ENCODE results near the gene MBOAT1.

DNA sequence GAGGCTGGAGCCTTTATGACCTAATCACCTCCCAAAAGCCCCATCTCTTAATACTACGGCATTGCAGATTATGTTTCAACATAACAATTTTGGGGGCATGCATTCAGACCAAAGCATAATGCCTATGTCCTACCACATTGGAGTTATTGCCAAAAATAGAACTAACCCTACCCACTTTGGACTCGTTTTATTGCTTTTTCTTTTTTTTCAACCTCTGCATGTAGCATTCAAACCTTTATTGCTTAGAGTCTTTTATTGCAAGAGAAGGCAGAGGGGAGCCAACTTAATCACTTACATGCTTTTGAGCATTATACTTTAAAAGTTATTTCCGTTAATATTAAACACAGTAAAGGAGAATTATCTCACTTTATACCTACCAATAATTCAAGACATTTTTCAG, 8.1 kb upstream of the MBOAT1 start:
- TF ChIP-seq, protein P1, sequence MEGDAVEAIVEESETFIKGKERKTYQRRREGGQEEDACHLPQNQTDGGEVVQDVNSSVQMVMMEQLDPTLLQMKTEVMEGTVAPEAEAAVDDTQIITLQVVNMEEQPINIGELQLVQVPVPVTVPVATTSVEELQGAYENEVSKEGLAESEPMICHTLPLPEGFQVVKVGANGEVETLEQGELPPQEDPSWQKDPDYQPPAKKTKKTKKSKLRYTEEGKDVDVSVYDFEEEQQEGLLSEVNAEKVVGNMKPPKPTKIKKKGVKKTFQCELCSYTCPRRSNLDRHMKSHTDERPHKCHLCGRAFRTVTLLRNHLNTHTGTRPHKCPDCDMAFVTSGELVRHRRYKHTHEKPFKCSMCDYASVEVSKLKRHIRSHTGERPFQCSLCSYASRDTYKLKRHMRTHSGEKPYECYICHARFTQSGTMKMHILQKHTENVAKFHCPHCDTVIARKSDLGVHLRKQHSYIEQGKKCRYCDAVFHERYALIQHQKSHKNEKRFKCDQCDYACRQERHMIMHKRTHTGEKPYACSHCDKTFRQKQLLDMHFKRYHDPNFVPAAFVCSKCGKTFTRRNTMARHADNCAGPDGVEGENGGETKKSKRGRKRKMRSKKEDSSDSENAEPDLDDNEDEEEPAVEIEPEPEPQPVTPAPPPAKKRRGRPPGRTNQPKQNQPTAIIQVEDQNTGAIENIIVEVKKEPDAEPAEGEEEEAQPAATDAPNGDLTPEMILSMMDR (IDR thresholded peaks at IDR 0.05), result no peak
- TF ChIP-seq POLR2A (IDR thresholded peaks at IDR 0.05), result no peak
